ENCODE data around the gene HSD17B12.

DNA sequence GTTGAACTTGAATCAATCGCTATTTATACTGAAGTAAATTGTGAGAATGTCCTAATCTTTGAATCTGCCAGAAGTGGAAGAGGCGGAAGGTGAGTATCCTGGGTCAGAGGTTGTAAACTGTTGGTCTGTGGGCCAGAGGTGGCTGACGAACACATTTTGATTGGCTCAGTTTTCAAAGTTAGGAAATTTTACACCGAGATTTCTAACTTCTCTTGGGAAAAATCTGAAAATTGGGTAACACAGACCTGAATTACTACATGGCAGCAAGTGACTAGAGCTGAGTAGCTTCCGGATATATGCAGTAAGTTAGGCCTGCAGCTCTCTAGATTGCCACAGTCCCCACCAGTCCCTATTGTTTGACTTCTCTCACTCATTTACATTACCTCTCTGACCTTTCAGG, 143.3 kb downstream of the HSD17B12 start:
- no peak for TF ChIP-seq CTCF (IDR thresholded peaks at IDR 0.05)
- TF ChIP-seq EP300 (IDR thresholded peaks at IDR 0.05), result no peak
- no peak for TF ChIP-seq POLR2A (IDR thresholded peaks at IDR 0.05)
- no peak for TF ChIP-seq POLR2AphosphoS5 (IDR thresholded peaks at IDR 0.05)
